ENCODE results near the gene STARD6. TPM values are rescaled to one million over a fixed set of nuclear protein-coding genes. Genes with fewer than 3 reads are reported as not detected.

Gene STARD6
- total RNA-seq, 2 experiments from 2014 or later: not detected

DNA sequence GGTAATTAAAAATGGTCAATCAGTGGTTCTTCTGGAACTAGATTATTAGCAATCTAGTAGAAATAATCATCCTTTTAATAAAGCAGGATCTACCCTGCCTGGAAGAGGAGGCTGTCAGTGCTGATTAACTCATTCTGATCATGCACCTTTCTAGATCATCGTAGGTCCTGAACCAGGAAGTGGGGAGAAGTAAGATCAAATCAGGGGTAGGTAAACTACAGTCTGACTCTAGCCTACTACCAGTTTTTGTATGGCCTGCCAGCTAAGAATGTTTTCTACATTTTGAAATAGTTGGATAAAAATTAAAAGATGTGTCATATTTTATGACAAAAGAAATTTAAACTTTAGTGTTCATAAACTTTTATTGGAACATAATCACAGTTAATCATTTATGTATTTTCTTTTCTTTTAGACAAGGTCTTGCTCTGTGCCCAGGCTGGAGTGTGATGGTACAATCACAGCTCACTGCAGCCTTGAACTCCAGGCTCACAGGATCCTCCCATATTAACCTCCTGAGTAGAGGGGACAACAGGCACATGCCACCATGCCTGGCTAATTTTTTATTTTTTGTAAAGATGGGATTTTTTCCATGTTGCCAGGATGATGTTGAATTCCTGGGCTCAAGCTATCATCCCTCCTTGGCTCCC lies 36.1 kb upstream of the STARD6 start:
- ChIA-PET CTCF (no interaction called here), POLR2A (no interaction called here)
- intact Hi-C loops (cut with DNase I, micrococcal nuclease): loop anchor here (2.0 to 5.0 kb wide), 3 partner anchors 171 to 589 kb away; partner anchors contain the start of gene MBD2 (in 1 of the 2)

DNA sequence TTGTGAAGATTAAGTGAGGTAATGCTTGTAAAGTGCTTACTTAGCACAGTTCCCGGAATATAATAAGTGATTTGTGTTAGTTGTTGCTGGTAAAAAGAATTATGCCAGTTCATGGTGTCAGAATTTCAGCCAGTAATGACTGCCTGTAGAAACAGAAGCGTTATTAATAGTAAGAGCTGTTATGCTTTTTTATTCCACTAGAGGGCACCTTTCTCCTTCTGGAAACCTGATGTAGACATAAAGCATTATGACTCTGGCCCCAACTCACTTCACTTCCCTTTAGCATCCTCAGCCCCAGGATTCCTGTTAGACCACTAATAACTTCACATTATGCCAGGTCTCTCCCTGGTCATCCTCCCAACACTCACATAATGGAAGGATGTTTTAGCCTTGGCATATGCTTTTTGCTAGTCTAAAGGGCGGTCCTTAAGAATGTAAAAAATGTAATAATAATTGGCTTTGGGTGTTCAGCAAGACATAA lies 34.9 kb upstream of the STARD6 start:
- DNase-seq: peak in 3 of 14 experiments; percentile 54 to 74 (median 71)

More for the DNA sequence above, 36.1 kb upstream of the STARD6 start:
- Mint-ChIP-seq H3K36me3 (ENCODE audit: low read depth) (no peaks in the 10 kb centered on the region), H3K9me3 (no peaks in the 10 kb centered on the region), H3K4me3 (no peak overlapping the region), H3K4me1 (ENCODE audit: low read depth) (no peaks in the 10 kb centered on the region), H3K27me3 (peaks cover 9% of the 10 kb centered on the region), H3K27ac (no peak overlapping the region)
- Histone ChIP-seq H3K4me1 (ENCODE audit: insufficient read depth, low read length) (no peaks in the 10 kb centered on the region), H3K27ac (ENCODE audit: low read depth in 1 of 2, low read length in 2 of 2) (no peak overlapping the region), H3K27me3 (ENCODE audit: control insufficient read depth in 1 of 2, insufficient read depth in 2 of 2, low read length in 2 of 2) (no peaks in the 10 kb centered on the region), H3K9me3 (ENCODE audit: control insufficient read depth in 1 of 2, insufficient read depth in 1 of 2, low read length in 2 of 2) (no peaks in the 10 kb centered on the region), H3K36me3 (ENCODE audit: insufficient read depth, low read length) (no peaks in the 10 kb centered on the region), H3K4me3 (ENCODE audit: low read length) (no peak overlapping the region)
- ATAC-seq (ENCODE audit: poor library complexity): no peak
- no peak for DNase-seq
- TF ChIP-seq, protein P1, sequence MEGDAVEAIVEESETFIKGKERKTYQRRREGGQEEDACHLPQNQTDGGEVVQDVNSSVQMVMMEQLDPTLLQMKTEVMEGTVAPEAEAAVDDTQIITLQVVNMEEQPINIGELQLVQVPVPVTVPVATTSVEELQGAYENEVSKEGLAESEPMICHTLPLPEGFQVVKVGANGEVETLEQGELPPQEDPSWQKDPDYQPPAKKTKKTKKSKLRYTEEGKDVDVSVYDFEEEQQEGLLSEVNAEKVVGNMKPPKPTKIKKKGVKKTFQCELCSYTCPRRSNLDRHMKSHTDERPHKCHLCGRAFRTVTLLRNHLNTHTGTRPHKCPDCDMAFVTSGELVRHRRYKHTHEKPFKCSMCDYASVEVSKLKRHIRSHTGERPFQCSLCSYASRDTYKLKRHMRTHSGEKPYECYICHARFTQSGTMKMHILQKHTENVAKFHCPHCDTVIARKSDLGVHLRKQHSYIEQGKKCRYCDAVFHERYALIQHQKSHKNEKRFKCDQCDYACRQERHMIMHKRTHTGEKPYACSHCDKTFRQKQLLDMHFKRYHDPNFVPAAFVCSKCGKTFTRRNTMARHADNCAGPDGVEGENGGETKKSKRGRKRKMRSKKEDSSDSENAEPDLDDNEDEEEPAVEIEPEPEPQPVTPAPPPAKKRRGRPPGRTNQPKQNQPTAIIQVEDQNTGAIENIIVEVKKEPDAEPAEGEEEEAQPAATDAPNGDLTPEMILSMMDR (IDR thresholded peaks at IDR 0.05): no peak

DNA sequence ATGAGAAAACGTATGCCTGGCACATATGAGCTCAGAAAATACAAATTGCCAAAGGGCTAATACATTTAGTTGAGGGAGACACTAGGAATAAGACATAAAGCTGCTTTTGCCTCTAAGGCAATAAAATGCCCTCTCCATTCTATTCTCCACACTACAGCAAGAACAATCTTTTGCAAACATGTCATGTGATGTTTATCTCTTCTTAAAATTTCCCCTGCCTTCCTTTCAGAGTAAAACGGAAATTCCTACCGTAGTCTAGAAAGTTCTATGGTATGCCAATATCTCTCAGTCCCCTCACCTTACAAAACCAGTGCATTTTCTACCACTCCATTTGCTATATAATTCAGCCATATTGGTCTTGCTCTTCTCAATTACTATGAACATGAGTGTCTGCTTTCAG lies 33.2 kb upstream of the STARD6 start:
- Histone ChIP-seq H3K4me1 (ENCODE audit: insufficient read depth, low read length) (no peaks in the 10 kb centered on the region), H3K27me3 (ENCODE audit: control insufficient read depth in 1 of 2, insufficient read depth in 2 of 2, low read length in 2 of 2) (no peaks in the 10 kb centered on the region), H3K4me3 (ENCODE audit: low read length) (no peak overlapping the region), H3K9me3 (ENCODE audit: control insufficient read depth in 1 of 2, insufficient read depth in 1 of 2, low read length in 2 of 2) (no peaks in the 10 kb centered on the region), H3K36me3 (ENCODE audit: insufficient read depth, low read length) (no peaks in the 10 kb centered on the region), H3K27ac (ENCODE audit: low read depth in 1 of 2, low read length in 2 of 2) (no peak overlapping the region)
- peaks cover 16% of the 10 kb centered on the region for H3K27me3 Mint-ChIP-seq
- no peaks in the 10 kb centered on the region for H3K4me1 Mint-ChIP-seq (ENCODE audit: low read depth)
- H3K27ac Mint-ChIP-seq: no peak overlapping the region
- no peaks in the 10 kb centered on the region for H3K36me3 Mint-ChIP-seq (ENCODE audit: low read depth)
- ATAC-seq (ENCODE audit: poor library complexity) (no peak), DNase-seq (no peak)
- no peak overlapping the region for H3K4me3 Mint-ChIP-seq
- CTCF ChIA-PET: interaction anchor here (1.8 kb wide), 1 partner anchor 33 kb away, joined by 3 read pairs; the partner anchor contains the start of genes C18orf54 and STARD6
- POLR2A ChIA-PET: no interaction called here
- intact Hi-C loops (cut with DNase I, micrococcal nuclease): loop anchor here (5.0 kb wide), 2 partner anchors 169 to 281 kb away; partner anchors contain the start of gene MBD2 (in 1 of the 2)
- TF ChIP-seq, protein P1 (IDR thresholded peaks at IDR 0.05): no peak
- no peaks in the 10 kb centered on the region for H3K9me3 Mint-ChIP-seq

More for the DNA sequence above, 34.9 kb upstream of the STARD6 start:
- TF ChIP-seq, protein P1 (IDR thresholded peaks at IDR 0.05): peak; percentile 80
- ATAC-seq (ENCODE audit: poor library complexity): peak; percentile 69
- Mint-ChIP-seq H3K4me3 (no peak overlapping the region), H3K36me3 (ENCODE audit: low read depth) (no peaks in the 10 kb centered on the region), H3K4me1 (ENCODE audit: low read depth) (no peaks in the 10 kb centered on the region), H3K9me3 (no peaks in the 10 kb centered on the region), H3K27ac (no peak overlapping the region), H3K27me3 (peaks cover 16% of the 10 kb centered on the region)
- no peaks in the 10 kb centered on the region for H3K9me3 ChIP-seq (ENCODE audit: control insufficient read depth in 1 of 2, insufficient read depth in 1 of 2, low read length in 2 of 2)
- intact Hi-C loops (cut with DNase I, micrococcal nuclease): loop anchor here (1.0 to 5.0 kb wide), 4 partner anchors 170 to 591 kb away; partner anchors contain the start of gene MBD2 (in 1 of the 2)
- H3K4me3 ChIP-seq (ENCODE audit: low read length): no peak overlapping the region
- H3K36me3 ChIP-seq (ENCODE audit: insufficient read depth, low read length): no peaks in the 10 kb centered on the region
- POLR2A ChIA-PET: no interaction called here
- H3K4me1 ChIP-seq (ENCODE audit: insufficient read depth, low read length): no peaks in the 10 kb centered on the region
- no peak overlapping the region for H3K27ac ChIP-seq (ENCODE audit: low read depth in 1 of 2, low read length in 2 of 2)
- no peaks in the 10 kb centered on the region for H3K27me3 ChIP-seq (ENCODE audit: control insufficient read depth in 1 of 2, insufficient read depth in 2 of 2, low read length in 2 of 2)
- CTCF ChIA-PET: interaction anchor here (0.6 to 1.1 kb wide), 6 partner anchors 22 to 190 kb away, joined by 3 to 4 read pairs (median 3); no protein-coding TSS in a partner anchor

Data from CD4-positive, alpha-beta T cell (primary cell).